Stimulated activated CD8-positive, alpha-beta memory T cell treated with anti-CD3 and anti-CD28 coated beads, Interleukin-7, amount 100 ng/mL, for 48 hours (primary cell): Measurements from ENCODE around the gene TMEM182.

Experiments
- DNase-seq, 2 donors: peaks; one replicate each; pipeline ENCODE4 v3.0.0-alpha.2; 2020; ENCODE audit warnings: low read depth in 1 of 2; ENCODE audit errors: extremely low read depth in 1 of 2

Gene TMEM182

GRCh38 chr2:102850888-102851287, 89.1 kb downstream of the TMEM182 start:
- no peak for DNase-seq

- DNase-seq = no peak
These were observed 91.0 kb downstream of the TMEM182 start for GRCh38 chr2:102852867-102853266.
